Measurements from ENCODE around the gene CTSK.
"Not testable (repeated sequence)": the region's sequence is repeated elsewhere in the genome, so short reads cannot be mapped to it uniquely, and the experiment has no call there.

Gene CTSK

GRCh38 chr1:150804671-150805070 is 3.4 kb downstream of the CTSK start:
- DNase-seq = no peak

GRCh38 chr1:150799089-150799488 is 9.0 kb downstream of the CTSK start:
- DNase-seq = no peak

GRCh38 chr1:150798525-150798924 is 9.5 kb downstream of the CTSK start:
- DNase-seq = no peak

- no peak for DNase-seq
These were observed 11.7 kb downstream of the CTSK start for GRCh38 chr1:150796374-150796773.

GRCh38 chr1:150793778-150794177 is 14.3 kb downstream of the CTSK start:
- DNase-seq = not testable (repeated sequence)

GRCh38 chr1:150793221-150793620 is 14.8 kb downstream of the CTSK start:
- no peak for DNase-seq

GRCh38 chr1:150791585-150791984 is 16.5 kb downstream of the CTSK start:
- no peak for DNase-seq

- DNase-seq = no peak
These were observed 18.7 kb downstream of the CTSK start for GRCh38 chr1:150789396-150789795.

- no peak for DNase-seq
These were observed 19.1 kb downstream of the CTSK start for GRCh38 chr1:150788946-150789345.

GRCh38 chr1:150787455-150787854 is 20.6 kb downstream of the CTSK start:
- no peak for DNase-seq

GRCh38 chr1:150780510-150780909 is 27.6 kb downstream of the CTSK start:
- DNase-seq = no peak

- DNase-seq = peak; percentile 16
These were observed 29.7 kb downstream of the CTSK start for GRCh38 chr1:150778409-150778808.

- DNase-seq = peak; percentile 14
These were observed 30.5 kb downstream of the CTSK start for GRCh38 chr1:150777544-150777943.

GRCh38 chr1:150775931-150776505 is 32.0 kb downstream of the CTSK start:
- DNase-seq = not testable (repeated sequence)

- no peak for DNase-seq
These were observed 32.8 kb downstream of the CTSK start for GRCh38 chr1:150775276-150775675.

- DNase-seq = no peak
These were observed 35.7 kb downstream of the CTSK start for GRCh38 chr1:150772326-150772725.

- not testable (repeated sequence) for DNase-seq
These were observed 40.4 kb downstream of the CTSK start for GRCh38 chr1:150767704-150768103.

GRCh38 chr1:150765977-150766301 is 42.1 kb downstream of the CTSK start:
- not testable (repeated sequence) for DNase-seq

GRCh38 chr1:150765296-150765976 is 42.6 kb downstream of the CTSK start, which contains the start of gene CTSS:
Gene CTSS, minus strand, starts transcription at chr1:150765778. Its CDS starts 1,015 bp downstream, at chr1:150764763.
- DNase-seq = peak; percentile 68

- peak; percentile 42 for DNase-seq
These were observed 43.4 kb downstream of the CTSK start for GRCh38 chr1:150764617-150765101.

GRCh38 chr1:150763018-150763417 is 45.0 kb downstream of the CTSK start:
- DNase-seq = no peak

GRCh38 chr1:150762552-150762951 is 45.5 kb downstream of the CTSK start:
- no peak for DNase-seq

GRCh38 chr1:150761801-150762200 is 46.3 kb downstream of the CTSK start:
- DNase-seq = no peak

- DNase-seq = no peak
These were observed 48.0 kb downstream of the CTSK start for GRCh38 chr1:150760013-150760412.

GRCh38 chr1:150753416-150753815 is 54.6 kb downstream of the CTSK start:
- DNase-seq = no peak

Data from activated CD4-positive, alpha-beta T cell treated with anti-CD3 and anti-CD28 coated beads, Interleukin-2, amount 50 U/mL, for 16 hours (primary cell).